HG03521 (cell line): ENCODE measurements around the gene SYCP3.

Source experiments
- ATAC-seq: cut with Tn5 transposase; IDR thresholded peaks from one replicate; pipeline ENCODE4 v1.9.1; 2021; ENCODE audit warnings: mild to moderate bottlenecking, moderate library complexity; ENCODE audit not compliant: unreplicated experiment

SYCP3 gene

DNA sequence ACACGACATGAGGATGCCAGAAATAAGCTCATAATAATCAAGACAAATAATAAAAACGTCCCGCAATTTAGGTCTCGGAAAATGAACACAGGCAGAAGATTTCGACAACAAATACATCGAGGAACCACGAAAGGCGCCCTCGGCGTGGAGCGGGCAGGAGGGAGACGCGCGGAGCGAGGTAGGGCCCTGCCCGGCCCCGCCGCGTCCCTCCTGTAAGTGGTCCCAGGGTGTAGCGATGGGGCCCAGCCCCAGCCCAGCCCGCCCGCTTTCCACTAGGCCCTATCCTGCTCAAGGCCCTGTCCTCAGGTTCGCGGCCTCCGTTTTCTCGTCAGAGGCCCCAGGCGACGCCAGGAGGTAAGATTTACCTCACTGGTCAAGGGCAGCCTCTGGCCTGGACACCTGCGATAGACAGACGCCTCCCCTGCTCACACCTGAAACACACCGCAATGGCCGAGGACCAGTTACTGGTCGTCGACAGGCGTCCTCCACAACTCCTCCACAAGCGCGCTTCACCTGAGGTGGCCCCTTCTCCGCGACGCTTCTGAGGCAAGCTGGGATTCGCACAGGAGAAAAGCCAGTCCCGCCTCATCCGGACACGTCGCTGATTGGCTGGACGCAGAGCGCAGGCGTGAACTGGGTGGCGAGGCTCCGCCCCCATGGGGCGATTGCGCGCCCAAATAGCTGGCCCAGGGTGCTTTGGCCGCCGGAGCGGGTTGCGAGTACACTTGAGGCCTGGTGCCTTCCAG lies at the start of gene SYCP3:
Gene SYCP3, minus strand, starts transcription at position 543 of the 746 bp plus-strand sequence. CDS start 1,527 bp downstream, outside the sequence.
- no peak for ATAC-seq

DNA sequence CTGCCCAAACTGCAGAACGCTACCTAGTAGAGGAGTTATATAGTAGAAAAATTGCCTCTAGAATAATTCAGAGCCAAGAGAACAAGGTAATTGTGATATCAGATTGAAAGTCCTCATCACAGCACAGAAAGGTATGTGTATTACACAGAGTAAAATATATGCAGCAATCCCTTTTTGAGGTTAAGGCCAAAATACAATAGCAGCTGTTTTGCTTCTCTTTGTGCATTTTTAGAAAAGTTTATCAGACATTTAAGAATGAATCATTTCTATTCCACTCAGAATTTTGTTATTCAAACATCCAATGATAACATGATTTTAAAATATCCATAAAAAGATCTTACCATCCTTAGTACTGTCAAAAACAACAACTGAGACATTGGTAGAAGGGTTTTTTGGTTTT lies 46.4 kb upstream of the SYCP3 start:
- no peak for ATAC-seq

DNA sequence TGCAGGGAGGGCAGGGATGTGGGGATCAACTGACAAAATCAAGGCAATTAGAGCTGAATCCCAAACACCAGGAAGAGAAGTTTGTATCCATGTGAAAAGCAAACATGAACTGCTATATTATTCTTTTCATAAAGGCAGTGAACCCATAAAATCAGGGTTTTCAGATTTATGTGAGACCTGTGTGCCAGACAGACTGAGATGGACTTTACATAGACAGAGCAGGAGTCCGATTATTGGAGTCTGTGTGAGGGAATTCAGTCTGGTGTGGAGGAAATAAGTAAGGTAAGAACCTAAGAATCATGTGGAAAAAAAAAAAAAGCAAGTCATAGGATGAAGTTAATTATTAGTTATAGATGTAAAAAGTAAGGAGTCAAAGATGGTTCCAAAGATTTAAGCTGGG lies 45.1 kb upstream of the SYCP3 start:
- no peak for ATAC-seq

DNA sequence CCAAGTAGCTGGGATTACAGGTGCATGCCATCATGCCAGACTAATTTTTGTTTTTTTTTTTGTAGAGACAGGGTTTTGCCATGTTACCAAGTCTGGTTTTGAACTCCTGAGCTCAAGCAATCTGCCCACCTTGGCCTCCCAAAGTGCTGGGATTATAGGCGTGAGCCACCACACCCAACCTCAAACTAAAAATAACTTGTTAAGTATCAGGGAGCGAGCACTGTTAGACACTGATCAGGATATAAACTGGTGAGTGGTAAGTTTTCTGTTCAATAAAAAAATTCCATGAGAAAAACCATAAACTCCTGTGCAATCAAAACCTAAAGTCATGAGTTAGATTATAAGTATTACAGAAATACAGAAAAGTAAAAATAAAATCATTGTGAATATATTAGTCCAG lies 44.6 kb upstream of the SYCP3 start:
- no peak for ATAC-seq

DNA sequence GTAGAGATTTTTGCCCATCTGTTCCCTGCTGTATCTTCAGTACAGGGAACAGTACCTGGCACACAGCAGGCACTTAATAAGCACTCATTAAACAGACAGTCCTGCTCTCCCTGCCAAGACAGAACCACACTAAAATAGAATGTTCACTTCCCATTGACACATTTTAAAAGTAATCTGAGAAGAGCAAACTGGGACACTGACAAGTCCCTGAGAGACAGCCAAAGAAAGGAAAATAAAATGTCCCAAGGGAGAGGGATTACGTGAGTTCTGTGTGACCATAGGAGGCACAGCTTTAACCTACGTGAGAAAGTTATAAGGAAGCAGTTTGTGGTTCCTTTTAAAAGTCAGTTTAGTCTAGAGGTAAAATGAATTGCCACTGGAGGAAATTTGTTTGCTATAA lies 43.9 kb upstream of the SYCP3 start:
- ATAC-seq: no peak

DNA sequence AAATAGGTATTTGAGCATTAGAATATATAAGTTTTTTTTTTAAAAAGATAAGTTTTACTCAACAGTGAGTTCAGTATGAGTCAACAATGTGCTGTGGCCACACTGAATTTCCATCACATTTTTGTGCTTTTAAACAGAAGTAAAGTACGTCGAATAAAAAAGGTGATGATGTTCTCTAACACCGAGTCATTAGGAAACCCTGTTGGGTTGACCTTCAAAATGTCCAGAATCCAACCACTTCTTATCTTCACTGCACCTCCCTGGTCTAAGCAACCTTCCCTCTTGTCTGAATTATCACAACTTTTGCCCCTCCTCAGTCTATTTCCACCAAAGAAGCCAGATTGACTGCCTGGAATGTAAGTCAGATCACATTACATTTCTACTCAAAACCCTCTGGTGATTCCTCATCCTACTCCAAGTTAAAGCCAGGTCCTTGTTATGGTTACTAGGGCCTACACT lies 43.0 kb upstream of the SYCP3 start:
- no peak for ATAC-seq

DNA sequence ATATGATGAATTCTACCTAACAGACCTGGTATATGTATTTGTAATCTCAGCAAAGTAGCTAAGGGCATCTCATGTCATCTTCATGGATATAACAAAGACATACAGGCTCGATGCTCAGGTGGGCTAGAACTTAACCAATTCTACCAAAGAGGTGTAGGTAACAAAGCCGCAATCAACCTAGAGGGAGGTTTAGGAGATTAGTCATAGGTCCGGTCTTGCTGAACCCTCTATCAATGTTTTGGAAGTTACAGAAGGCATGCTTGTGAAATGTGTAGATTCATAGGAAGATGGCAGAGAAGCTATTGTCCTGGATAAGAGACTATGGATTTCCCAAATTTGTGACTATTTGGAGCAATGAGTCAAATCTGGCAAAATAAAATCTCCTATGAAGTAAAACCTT lies 42.6 kb upstream of the SYCP3 start:
- no peak for ATAC-seq

DNA sequence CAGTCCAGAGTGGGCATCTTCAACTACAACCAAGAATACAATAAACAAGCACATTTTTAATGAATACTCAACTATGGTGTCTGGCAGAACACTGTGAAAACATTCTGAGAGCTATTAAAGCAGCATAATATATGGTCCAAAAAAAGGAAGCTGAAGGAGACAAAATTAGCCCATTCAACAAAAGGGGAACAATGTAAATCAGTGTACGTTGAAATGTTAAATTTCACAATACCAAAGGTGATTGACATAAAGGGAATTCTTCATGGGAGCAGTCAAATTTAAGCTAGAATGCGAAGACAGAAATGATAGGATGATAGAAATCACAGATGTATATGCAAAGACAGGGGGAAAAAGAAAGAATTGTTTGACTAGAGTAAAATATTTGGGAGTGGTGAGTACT lies 41.3 kb upstream of the SYCP3 start:
- ATAC-seq: no peak

DNA sequence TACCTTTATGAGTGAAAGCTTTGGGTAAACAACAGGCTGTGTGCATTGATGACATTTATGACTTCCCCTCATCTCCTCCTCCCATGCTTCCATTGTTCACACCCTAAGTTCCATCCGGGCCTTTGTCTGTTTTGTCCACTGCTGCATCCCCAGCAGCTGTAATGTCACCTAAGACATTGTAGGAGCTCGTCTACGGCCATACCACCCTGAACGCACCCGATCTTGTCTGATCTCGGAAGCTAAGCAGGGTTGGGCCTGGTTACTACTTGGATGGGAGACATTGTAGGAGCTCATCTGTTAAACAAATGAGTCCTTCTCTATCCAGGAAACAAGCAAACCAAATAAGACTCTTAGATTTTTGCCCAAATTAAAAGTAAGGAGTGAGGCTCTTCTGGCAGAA lies 40.4 kb upstream of the SYCP3 start:
- no peak for ATAC-seq

DNA sequence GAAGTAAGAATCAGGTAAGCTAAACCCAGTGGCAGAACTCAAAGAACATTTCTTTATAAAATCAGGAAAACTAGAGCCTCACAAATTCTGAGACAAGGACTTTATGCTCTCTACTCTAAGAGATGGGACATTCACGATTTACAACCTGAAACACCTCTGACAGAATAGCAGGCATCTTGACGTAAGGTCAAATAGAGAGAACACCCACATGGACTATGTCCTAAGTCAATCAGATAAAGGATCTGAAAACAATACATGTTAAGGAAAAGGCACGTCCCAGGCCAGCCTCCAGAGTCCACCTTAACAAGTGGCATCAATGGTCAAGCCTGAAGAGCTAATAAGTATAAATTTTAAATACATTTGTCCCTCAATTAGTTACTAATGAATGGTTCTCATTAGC lies 39.9 kb upstream of the SYCP3 start:
- no peak for ATAC-seq

DNA sequence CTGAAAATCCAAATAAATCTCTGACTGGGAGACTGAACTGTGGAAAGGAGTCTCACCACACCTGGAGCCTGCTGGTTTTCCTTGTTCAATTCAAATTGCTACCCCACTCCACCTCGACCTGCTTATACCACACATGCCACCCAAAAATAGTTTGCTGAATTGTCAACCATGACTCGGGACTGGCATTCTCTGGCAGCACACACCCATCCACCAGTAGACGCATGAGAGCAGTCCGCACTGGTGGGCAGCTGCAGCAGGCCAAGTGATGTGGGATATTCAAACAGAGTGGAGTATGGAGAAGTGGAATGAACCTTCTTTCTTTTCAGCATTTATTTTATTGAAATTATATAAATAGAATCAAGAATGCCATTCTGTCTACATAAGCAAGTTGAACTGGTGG lies 38.7 kb upstream of the SYCP3 start:
- ATAC-seq: no peak

DNA sequence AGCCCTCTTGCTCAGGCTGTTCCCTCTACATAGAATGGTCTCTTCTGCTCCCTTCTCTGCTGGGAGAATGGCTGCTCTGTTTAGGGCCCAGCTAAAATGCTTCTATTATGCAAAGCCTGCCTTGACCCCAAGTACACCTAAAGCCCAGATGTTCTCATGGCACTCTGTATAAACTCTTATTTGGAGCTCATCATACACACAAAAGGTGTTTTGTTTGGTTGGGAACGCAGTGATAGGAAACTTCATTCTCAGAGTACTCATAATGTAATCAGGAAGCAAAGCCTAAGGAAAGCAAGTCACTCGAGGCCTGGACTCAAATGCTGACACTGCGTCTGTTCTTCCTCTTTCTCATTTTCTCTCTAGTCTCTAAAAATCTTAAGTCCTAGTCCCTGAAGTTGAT lies 38.2 kb upstream of the SYCP3 start:
- no peak for ATAC-seq

DNA sequence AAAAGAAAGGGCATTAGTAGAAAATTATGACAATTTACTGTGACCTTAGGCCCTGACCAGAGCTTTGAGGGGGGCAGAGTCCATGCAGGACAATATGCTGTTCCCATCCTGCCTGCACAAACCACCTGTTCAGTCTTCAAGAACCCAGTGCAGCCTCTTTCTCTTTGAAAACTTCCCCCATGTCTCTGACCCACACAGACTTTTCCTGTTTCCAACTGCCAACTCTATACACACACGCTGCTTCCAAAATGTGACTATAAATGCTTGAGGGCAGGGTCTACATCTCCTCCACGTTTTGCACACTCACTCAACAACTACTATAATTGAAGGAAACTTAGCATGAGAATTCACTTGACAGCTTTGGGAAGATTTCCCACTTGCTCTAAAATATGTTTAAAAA lies 36.6 kb upstream of the SYCP3 start:
- no peak for ATAC-seq

DNA sequence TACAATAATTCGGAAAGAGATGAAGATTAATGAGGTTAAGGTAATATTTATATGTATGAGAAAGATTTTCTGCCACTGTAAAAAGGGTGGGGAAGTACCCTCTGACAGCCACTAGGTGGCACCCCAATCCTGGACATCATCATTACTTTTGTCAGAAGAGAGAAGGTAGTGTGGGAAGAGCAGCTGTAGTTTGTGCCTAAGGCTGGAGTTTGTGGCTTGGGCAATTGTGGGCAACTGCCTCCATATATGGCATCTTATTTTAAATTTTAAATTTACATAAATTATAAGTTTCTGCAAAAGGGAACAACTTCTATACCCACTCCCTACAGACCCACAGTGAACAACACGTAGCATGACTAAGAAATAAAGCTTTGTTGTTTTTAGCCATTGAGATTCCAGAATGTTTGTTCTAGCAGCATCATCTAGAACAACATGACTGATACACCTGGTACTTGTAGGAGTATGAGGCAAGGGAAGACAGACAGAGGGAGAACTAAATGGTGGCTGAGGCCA lies 34.4 kb upstream of the SYCP3 start:
- ATAC-seq: no peak

DNA sequence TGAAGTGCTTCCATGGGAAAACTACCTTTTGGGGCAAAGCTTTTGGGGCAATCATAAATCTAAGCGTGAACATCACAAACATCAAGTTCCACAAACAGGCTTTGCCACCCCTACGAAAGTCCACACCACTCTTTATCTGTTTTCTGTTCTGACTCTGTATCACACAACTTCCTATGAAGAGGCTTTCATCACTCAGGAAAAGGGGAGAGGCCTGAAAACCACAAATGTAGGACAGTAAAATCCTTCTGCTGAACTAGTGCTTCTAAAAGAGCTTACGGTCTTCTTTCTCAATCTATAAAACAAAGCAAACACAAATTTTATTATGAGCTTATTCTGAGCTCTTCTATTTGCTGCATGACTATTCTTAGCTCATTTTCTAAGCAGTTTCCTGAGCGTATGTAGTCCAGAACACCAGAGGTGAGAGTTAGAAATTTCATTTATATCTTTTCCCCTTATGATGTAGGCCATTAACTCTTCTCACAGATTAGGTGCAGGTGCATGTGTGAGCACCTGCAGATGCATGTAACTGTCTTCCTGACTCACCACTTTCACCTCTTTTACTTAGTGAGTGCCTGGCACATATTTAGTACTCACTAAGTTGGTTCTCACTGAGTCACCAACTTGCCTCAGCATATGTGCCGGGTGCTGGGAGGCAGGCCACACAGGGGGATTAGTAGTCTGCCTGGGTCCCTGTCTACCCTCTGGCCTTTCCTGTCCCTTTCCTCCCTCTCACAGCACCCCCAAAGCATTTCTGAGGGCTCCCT lies 32.9 kb upstream of the SYCP3 start:
- no peak for ATAC-seq

DNA sequence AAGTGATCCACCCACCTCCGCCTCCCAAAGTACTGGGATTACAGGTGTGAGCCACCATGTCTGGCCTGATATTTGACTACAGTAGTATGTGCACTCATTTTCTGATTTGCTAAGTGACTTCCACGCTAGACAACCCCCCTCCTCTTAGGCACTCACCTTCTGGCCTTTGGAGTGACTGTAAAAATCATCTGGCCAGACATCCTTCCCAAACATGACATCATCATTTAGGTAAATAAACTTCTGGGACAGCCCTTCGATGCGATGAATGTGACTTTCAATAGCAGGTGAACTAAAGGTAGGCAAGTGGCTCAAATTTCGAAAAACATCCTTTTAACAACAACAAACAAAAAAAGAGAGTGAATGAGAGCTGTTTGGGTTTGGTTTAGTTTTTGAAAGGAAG lies 30.6 kb upstream of the SYCP3 start:
- ATAC-seq: no peak

DNA sequence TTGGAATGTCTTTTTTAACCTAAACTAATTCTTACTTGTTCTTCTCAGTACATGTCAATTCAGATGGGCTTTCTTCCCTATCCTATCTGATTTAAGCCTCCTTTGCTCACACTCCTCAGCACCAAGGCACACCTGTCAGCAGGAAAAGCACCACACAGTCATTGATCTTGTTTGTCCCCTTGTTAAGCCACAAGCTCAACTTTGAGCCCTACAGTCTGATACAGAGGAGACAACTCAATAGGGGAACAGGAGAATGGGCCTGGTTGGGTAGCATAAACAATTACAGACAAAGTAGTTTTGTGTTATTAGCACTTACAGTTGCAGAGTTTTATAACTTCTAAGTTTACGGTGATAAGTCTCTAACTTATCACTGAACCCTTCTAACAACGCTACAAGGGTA lies 29.5 kb upstream of the SYCP3 start:
- ATAC-seq: no peak

DNA sequence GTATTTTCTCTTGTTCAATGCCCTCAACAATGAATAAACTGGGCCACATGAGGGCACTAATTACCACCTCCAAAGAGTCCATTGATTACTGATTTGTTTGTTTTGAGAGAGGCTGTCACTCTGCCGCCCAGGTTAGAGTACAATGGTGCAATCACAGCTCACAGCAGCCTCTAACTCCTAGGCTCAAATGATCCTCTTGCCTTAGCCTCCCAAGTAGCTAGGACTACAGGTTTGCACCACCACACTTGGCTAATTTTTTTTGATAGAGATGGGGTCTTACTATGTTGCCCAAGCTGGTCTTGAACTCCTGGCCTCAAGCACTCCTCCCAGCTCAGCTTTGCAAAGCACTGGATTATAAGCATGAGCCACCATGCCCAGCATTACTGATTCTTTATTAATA lies 28.3 kb upstream of the SYCP3 start:
- no peak for ATAC-seq

DNA sequence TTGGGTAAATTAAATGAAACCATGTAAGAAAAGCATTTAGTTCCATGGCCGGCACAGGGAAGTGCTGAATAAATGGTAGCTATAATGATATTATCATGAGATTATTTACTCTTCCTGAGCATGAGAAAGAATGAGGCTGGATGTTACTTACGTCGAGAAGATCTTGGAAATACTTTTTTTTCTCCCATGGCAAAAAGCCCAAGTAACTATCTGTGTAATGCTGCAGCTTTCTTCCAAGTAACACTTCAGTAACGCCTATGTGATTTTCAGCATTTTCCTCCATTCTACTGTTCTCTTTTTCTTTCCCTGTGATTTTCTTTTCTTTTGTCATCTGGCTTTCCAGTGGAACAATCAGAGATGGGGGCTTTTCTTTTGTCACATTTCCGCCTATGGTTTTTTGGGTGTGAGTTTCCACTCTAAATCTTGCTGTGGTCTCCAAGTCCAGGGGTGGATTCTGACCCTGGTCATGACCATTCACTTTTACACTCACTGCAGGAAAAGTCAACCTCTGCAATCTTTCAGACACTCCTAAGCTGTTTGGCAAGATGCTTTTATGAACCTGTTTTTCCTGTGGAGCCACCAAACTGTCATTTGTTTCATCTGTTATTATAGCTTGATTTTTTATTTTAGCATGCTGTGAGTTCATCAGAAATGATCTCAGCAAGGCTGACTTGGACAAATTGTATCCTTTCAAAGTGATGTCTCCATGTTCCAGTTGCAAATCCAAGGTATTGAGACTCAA lies 25.0 kb upstream of the SYCP3 start:
- ATAC-seq: no peak

DNA sequence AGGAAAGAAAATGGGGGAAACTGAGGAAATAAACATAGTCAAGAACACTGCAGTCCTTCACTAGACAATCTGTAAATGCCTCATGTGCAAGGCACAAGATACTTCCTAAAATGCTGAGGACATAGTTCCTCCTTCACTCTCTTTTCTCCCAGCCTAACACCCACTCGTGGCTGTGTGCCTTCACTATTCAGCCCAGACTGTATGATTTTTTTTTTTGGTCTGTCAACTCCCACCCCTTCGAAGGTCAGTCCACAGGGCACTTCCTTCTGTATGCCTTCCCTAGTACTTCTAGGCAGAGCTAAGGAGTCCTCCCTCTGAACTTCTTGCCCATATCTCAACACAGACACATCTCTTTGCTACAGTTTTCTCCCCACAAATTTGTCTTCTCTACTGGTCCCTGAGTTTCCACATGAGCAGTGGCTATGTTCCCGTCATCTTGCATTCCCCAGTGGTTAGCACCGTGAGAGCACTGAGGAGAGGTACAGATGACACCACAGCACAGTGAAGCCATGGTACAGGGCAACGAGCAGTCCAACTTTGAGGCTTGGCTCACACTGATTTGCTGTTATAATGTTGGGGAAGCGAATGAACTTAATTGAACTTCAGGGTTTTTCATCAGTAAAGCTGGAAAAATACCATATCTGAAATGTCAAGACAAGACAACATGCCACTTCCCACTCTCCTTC lies 24.1 kb upstream of the SYCP3 start:
- no peak for ATAC-seq

DNA sequence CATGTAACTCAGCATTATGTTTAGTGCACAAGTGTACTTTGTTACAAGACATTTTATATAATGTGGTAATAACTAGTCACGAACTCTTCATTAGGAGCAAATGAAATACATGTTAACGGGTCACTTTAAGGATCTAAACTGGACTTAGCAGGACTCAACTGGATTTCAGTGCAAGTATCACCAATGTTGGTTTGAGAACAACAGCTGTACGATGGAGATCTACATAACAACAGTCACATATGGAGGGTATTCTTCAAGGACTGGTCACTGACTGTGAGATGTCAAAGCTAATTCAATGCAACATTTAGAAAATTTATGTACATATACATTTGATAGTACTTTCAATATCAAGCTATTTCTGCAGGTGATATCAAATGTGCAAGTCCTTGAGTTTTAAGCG lies 22.5 kb upstream of the SYCP3 start:
- ATAC-seq: no peak
